Measurements from ENCODE around the gene MOB4. TPM values are rescaled to one million over a fixed set of nuclear protein-coding genes. Genes with fewer than 3 reads are reported as not detected.
A peak's percentile ranks its signal among the peaks of the same experiment; 100 is the strongest.
"Not testable (repeated sequence)": the region's sequence is repeated elsewhere in the genome, so short reads cannot be mapped to it uniquely, and the experiment has no call there.

MOB4 gene
- total and polyA plus RNA-seq, 4 donors = 24.0 to 36.1 (median 25.4) TPM

- Histone ChIP-seq H3K4me3 (ENCODE audit: low read length in 2 of 2) (no peak overlapping the region), H3K9me3 (ENCODE audit: control insufficient read depth, low read length) (no peaks in the 10 kb centered on the region), H3K27me3 (ENCODE audit: control insufficient read depth in 1 of 2, insufficient read depth in 2 of 2, low read length in 1 of 2) (no peaks in the 10 kb centered on the region), H3K4me1 (ENCODE audit: control insufficient read depth in 1 of 2, insufficient read depth in 2 of 2, low read length in 2 of 2) (no peaks in the 10 kb centered on the region), H3K36me3 (ENCODE audit: control insufficient read depth in 1 of 2, insufficient read depth in 2 of 2, low read length in 1 of 2) (peaks cover 0 to 2% of the 10 kb centered on the region in 2 donors), H3K27ac (ENCODE audit: low read depth in 1 of 2, low read length in 2 of 2) (no peak overlapping the region)
- ATAC-seq (ENCODE audit: low FRiP score) (no peak), DNase-seq (no peak)
- intact Hi-C loops (cut with DNase I) = no loop called here
- WGBS, 2 donors = 35 to 49% methylated on average over 2 of the region's 2 CpGs
These were observed 22.5 kb downstream of the MOB4 start for GRCh38 chr2:197538412-197538811.

- intact Hi-C loops (cut with DNase I) = no loop called here
- DNase-seq = no peak
- WGBS, 2 donors = 84 to 85% methylated on average over 1 of the region's 1 CpG
- no peak overlapping the region for H3K27ac ChIP-seq (ENCODE audit: low read depth in 1 of 2, low read length in 2 of 2)
- peaks cover 0 to 2% of the 10 kb centered on the region in 2 donors for H3K36me3 ChIP-seq (ENCODE audit: control insufficient read depth in 1 of 2, insufficient read depth in 2 of 2, low read length in 1 of 2)
- no peaks in the 10 kb centered on the region for H3K27me3 ChIP-seq (ENCODE audit: control insufficient read depth in 1 of 2, insufficient read depth in 2 of 2, low read length in 1 of 2)
- H3K4me3 ChIP-seq (ENCODE audit: low read length in 2 of 2) = no peak overlapping the region
- no peaks in the 10 kb centered on the region for H3K9me3 ChIP-seq (ENCODE audit: control insufficient read depth, low read length)
- H3K4me1 ChIP-seq (ENCODE audit: control insufficient read depth in 1 of 2, insufficient read depth in 2 of 2, low read length in 2 of 2) = no peaks in the 10 kb centered on the region
- ATAC-seq (ENCODE audit: low FRiP score) = no peak
These were observed 23.9 kb downstream of the MOB4 start for GRCh38 chr2:197539734-197540133.

- 91% methylated on average over 3 of the region's 3 CpGs for WGBS, 2 donors
- intact Hi-C loops (cut with DNase I) = no loop called here
- H3K36me3 ChIP-seq (ENCODE audit: control insufficient read depth in 1 of 2, insufficient read depth in 2 of 2, low read length in 1 of 2) = peaks cover 0 to 2% of the 10 kb centered on the region in 2 donors
These were observed 27.3 kb downstream of the MOB4 start for GRCh38 chr2:197543206-197543605.

GRCh38 chr2:197547163-197547900 is 31.5 kb downstream of the MOB4 start:
- no peaks in the 10 kb centered on the region for H3K9me3 ChIP-seq (ENCODE audit: control insufficient read depth, low read length)
- intact Hi-C loops (cut with DNase I) = no loop called here
- H3K4me3 ChIP-seq (ENCODE audit: low read length in 2 of 2) = no peak overlapping the region
- H3K27me3 ChIP-seq (ENCODE audit: control insufficient read depth in 1 of 2, insufficient read depth in 2 of 2, low read length in 1 of 2) = no peaks in the 10 kb centered on the region
- H3K36me3 ChIP-seq (ENCODE audit: control insufficient read depth in 1 of 2, insufficient read depth in 2 of 2, low read length in 1 of 2) = no peaks in the 10 kb centered on the region
- WGBS, 2 donors = 63 to 76% methylated on average over 5 of the region's 5 CpGs
- no peak overlapping the region for H3K27ac ChIP-seq (ENCODE audit: low read depth in 1 of 2, low read length in 2 of 2)
- no peaks in the 10 kb centered on the region for H3K4me1 ChIP-seq (ENCODE audit: control insufficient read depth in 1 of 2, insufficient read depth in 2 of 2, low read length in 2 of 2)
- ATAC-seq (ENCODE audit: low FRiP score) = no peak
- DNase-seq = no peak

More at GRCh38 chr2:197543206-197543605, 27.3 kb downstream of the MOB4 start:
- Histone ChIP-seq H3K4me1 (ENCODE audit: control insufficient read depth in 1 of 2, insufficient read depth in 2 of 2, low read length in 2 of 2) (no peaks in the 10 kb centered on the region), H3K27me3 (ENCODE audit: control insufficient read depth in 1 of 2, insufficient read depth in 2 of 2, low read length in 1 of 2) (no peaks in the 10 kb centered on the region), H3K4me3 (ENCODE audit: low read length in 2 of 2) (no peak overlapping the region), H3K9me3 (ENCODE audit: control insufficient read depth, low read length) (no peaks in the 10 kb centered on the region), H3K27ac (ENCODE audit: low read depth in 1 of 2, low read length in 2 of 2) (no peak overlapping the region)
- no peak for DNase-seq
- ATAC-seq (ENCODE audit: low FRiP score) = no peak

- Histone ChIP-seq H3K9me3 (ENCODE audit: control insufficient read depth, low read length) (no peaks in the 10 kb centered on the region), H3K4me1 (ENCODE audit: control insufficient read depth in 1 of 2, insufficient read depth in 2 of 2, low read length in 2 of 2) (no peaks in the 10 kb centered on the region), H3K27me3 (ENCODE audit: control insufficient read depth in 1 of 2, insufficient read depth in 2 of 2, low read length in 1 of 2) (no peaks in the 10 kb centered on the region), H3K27ac (ENCODE audit: low read depth in 1 of 2, low read length in 2 of 2) (no peak overlapping the region), H3K36me3 (ENCODE audit: control insufficient read depth in 1 of 2, insufficient read depth in 2 of 2, low read length in 1 of 2) (no peaks in the 10 kb centered on the region), H3K4me3 (ENCODE audit: low read length in 2 of 2) (no peak overlapping the region)
- intact Hi-C loops (cut with DNase I) = no loop called here
- DNase-seq (no peak), ATAC-seq (ENCODE audit: low FRiP score) (no peak)
- WGBS, 2 donors = 91 to 94% methylated on average over 5 of the region's 5 CpGs
These were observed 32.7 kb downstream of the MOB4 start for GRCh38 chr2:197548582-197548981.

GRCh38 chr2:197551260-197551659 is 35.4 kb downstream of the MOB4 start:
- intact Hi-C loops (cut with DNase I); H3K36me3 ChIP-seq (ENCODE audit: control insufficient read depth in 1 of 2, insufficient read depth in 2 of 2, low read length in 1 of 2); ATAC-seq (ENCODE audit: low FRiP score); H3K27me3 ChIP-seq (ENCODE audit: control insufficient read depth in 1 of 2, insufficient read depth in 2 of 2, low read length in 1 of 2); H3K9me3 ChIP-seq (ENCODE audit: control insufficient read depth, low read length); DNase-seq; H3K4me1 ChIP-seq (ENCODE audit: control insufficient read depth in 1 of 2, insufficient read depth in 2 of 2, low read length in 2 of 2); H3K27ac ChIP-seq (ENCODE audit: low read depth in 1 of 2, low read length in 2 of 2); H3K4me3 ChIP-seq (ENCODE audit: low read length in 2 of 2): not testable (repeated sequence)
- 62 to 78% methylated on average over 2 of the region's 2 CpGs for WGBS, 2 donors

- H3K4me1 ChIP-seq (ENCODE audit: control insufficient read depth in 1 of 2, insufficient read depth in 2 of 2, low read length in 2 of 2) = peaks cover 0 to 2% of the 10 kb centered on the region in 2 donors
- no peaks in the 10 kb centered on the region for H3K36me3 ChIP-seq (ENCODE audit: control insufficient read depth in 1 of 2, insufficient read depth in 2 of 2, low read length in 1 of 2)
- ATAC-seq (ENCODE audit: low FRiP score) (no peak), DNase-seq (no peak)
- intact Hi-C loops (cut with DNase I) = no loop called here
- H3K27ac ChIP-seq (ENCODE audit: low read depth in 1 of 2, low read length in 2 of 2) = no peak overlapping the region
- no peaks in the 10 kb centered on the region for H3K27me3 ChIP-seq (ENCODE audit: control insufficient read depth in 1 of 2, insufficient read depth in 2 of 2, low read length in 1 of 2)
- H3K4me3 ChIP-seq (ENCODE audit: low read length in 2 of 2) = no peak overlapping the region
- H3K9me3 ChIP-seq (ENCODE audit: control insufficient read depth, low read length) = no peaks in the 10 kb centered on the region
These were observed 39.6 kb downstream of the MOB4 start for GRCh38 chr2:197555467-197555866.

- ATAC-seq (ENCODE audit: low FRiP score) = peak; percentile 26
- H3K4me3 ChIP-seq (ENCODE audit: low read length in 2 of 2) = no peak overlapping the region
- intact Hi-C loops (cut with DNase I) = no loop called here
- H3K27ac ChIP-seq (ENCODE audit: low read depth in 1 of 2, low read length in 2 of 2) = no peak overlapping the region
- H3K4me1 ChIP-seq (ENCODE audit: control insufficient read depth in 1 of 2, insufficient read depth in 2 of 2, low read length in 2 of 2) = peaks cover 0 to 2% of the 10 kb centered on the region in 2 donors
- 6 to 8% methylated on average over 1 of the region's 1 CpG for WGBS, 2 donors
- no peaks in the 10 kb centered on the region for H3K9me3 ChIP-seq (ENCODE audit: control insufficient read depth, low read length)
- H3K27me3 ChIP-seq (ENCODE audit: control insufficient read depth in 1 of 2, insufficient read depth in 2 of 2, low read length in 1 of 2) = no peaks in the 10 kb centered on the region
- no peaks in the 10 kb centered on the region for H3K36me3 ChIP-seq (ENCODE audit: control insufficient read depth in 1 of 2, insufficient read depth in 2 of 2, low read length in 1 of 2)
- DNase-seq = no peak
These were observed 40.6 kb downstream of the MOB4 start for GRCh38 chr2:197556456-197556855.

- no peak overlapping the region for H3K4me3 ChIP-seq (ENCODE audit: low read length in 2 of 2)
- DNase-seq = no peak
- no peaks in the 10 kb centered on the region for H3K27me3 ChIP-seq (ENCODE audit: control insufficient read depth in 1 of 2, insufficient read depth in 2 of 2, low read length in 1 of 2)
- WGBS, 2 donors = 97 to 99% methylated on average over 3 of the region's 3 CpGs
- no peak for ATAC-seq (ENCODE audit: low FRiP score)
- no peaks in the 10 kb centered on the region for H3K36me3 ChIP-seq (ENCODE audit: control insufficient read depth in 1 of 2, insufficient read depth in 2 of 2, low read length in 1 of 2)
- peaks cover 0 to 2% of the 10 kb centered on the region in 2 donors for H3K4me1 ChIP-seq (ENCODE audit: control insufficient read depth in 1 of 2, insufficient read depth in 2 of 2, low read length in 2 of 2)
- intact Hi-C loops (cut with DNase I) = no loop called here
- no peak overlapping the region for H3K27ac ChIP-seq (ENCODE audit: low read depth in 1 of 2, low read length in 2 of 2)
- H3K9me3 ChIP-seq (ENCODE audit: control insufficient read depth, low read length) = no peaks in the 10 kb centered on the region
These were observed 42.5 kb downstream of the MOB4 start for GRCh38 chr2:197558393-197558792.
